ENCODE measurements around the gene B9D2.
"Not testable (repeated sequence)": the region's sequence is repeated elsewhere in the genome, so short reads cannot be mapped to it uniquely, and the experiment has no call there.

Gene B9D2

GRCh38 chr19:41354343-41354953 is 9.5 kb downstream of the B9D2 start:
- no peak for DNase-seq

GRCh38 chr19:41353466-41354342 is 10.2 kb downstream of the B9D2 start, which contains the start of gene TGFB1:
TSS of gene TGFB1 (minus strand) at chr19:41353922. CDS start at chr19:41353044, 878 bp downstream.
- DNase-seq = peak; percentile 94

DNA sequence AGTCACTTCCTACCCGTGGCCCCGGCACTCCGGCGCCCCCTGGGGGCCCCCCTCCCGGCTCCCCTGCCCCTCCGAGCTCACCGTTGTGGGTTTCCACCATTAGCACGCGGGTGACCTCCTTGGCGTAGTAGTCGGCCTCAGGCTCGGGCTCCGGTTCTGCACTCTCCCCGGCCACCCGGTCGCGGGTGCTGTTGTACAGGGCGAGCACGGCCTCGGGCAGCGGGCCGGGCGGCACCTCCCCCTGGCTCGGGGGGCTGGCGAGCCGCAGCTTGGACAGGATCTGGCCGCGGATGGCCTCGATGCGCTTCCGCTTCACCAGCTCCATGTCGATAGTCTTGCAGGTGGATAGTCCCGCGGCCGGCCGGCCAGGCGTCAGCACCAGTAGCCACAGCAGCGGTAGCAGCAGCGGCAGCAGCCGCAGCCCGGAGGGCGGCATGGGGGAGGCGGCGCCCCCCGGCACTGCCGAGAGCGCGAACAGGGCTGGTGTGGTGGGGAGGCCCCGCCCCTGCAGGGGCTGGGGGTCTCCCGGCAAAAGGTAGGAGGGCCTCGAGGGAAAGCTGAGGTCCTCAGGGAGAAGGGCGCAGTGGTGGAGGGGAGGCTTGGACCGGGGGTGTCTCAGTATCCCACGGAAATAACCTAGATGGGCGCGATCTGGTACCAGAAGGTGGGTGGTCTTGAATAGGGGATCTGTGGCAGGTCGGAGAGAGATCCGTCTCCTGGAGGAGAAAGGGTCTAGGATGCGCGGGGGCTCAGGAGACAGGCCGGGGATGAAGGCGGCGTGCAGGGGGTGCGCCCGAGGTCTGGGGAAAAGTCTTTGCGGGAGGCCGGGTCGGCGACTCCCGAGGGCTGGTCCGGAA is 11.1 kb downstream of the B9D2 start:
- DNase-seq = peak; percentile 69

DNA sequence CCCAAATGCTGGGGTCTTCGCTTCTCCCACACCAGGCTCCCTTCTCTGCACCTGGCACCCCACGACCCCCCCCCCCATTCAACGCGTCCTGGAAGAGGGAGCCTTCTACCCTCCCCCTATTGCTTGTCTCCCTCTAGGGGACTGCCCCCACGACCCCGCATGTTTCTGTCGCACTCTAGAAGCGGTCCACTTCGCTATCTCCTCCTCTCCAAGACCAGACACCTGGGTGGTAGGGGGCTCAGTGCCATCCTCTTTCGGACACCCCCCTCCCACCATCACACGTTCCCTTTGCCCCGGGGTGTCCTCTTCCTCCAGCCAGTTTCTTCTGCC is 11.7 kb downstream of the B9D2 start:
- DNase-seq = no peak

GRCh38 chr19:41351339-41352245 is 12.4 kb downstream of the B9D2 start:
- DNase-seq = peak; percentile 85

GRCh38 chr19:41350735-41351338 is 13.1 kb downstream of the B9D2 start:
- no peak for DNase-seq

DNA sequence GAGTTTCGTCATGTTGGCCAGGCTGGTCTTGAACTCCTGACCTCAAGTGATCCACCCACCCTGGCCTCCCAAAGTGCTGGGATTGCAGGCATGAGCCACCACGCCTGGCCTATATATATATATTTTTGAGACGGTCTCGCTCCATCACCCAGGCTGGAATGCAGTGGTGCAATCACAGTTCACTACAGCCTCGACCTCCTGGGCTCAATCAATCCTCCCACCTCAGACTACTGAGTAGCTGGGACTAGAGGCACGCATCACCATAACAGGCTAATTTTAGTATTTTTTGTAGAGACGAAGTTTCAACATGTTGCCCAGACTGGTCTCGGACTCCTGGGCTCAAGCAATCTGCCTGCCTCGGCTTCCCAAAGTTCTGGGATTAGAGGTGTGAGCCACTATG is 17.0 kb downstream of the B9D2 start:
- not testable (repeated sequence) for DNase-seq

- DNase-seq = no peak
Measured at GRCh38 chr19:41344162-41344561, 19.8 kb downstream of the B9D2 start.

- DNase-seq = no peak
Measured at GRCh38 chr19:41341669-41342490, 22.1 kb downstream of the B9D2 start.

GRCh38 chr19:41339936-41340335 is 24.0 kb downstream of the B9D2 start:
- no peak for DNase-seq

GRCh38 chr19:41335467-41335866 is 28.5 kb downstream of the B9D2 start:
- DNase-seq = no peak

DNA sequence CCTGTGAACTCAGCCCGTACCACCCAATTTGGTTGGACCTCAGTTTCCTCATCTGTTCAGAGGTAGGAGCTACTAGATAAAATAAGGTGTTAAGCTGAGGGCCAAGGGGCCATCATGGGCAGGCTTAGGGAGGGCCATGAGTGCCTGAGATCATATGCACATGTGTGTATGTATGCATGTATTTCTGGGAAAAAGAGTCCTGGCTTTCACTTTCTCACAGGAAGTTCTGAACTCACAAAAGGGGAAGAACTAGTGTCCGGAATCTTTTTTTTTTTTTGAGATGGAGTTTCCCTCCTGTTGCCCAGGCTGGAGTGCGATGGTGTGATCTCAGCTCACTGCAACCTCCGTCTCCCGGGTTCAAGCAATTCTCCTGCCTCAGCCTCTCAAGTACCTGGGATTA is 29.2 kb downstream of the B9D2 start:
- no peak for DNase-seq

GRCh38 chr19:41332468-41332867 is 31.5 kb downstream of the B9D2 start:
- DNase-seq = no peak

DNA sequence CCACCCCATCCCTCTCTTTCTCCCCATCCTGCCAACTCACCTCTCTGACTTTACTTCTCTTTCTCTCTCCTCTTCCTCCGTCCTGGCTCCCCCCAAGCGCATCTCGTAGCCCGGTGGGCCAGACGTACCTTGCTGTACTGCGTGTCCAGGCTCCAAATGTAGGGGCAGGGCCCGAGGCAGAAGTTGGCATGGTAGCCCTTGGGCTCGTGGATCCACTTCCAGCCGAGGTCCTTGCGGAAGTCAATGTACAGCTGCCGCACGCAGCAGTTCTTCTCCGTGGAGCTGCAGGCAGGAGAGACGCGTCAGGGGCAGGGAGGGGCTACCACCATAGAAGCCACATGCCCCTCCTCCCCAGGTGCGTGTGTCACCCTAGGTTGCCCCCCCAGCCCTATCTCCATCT is 31.9 kb downstream of the B9D2 start:
- no peak for DNase-seq

DNA sequence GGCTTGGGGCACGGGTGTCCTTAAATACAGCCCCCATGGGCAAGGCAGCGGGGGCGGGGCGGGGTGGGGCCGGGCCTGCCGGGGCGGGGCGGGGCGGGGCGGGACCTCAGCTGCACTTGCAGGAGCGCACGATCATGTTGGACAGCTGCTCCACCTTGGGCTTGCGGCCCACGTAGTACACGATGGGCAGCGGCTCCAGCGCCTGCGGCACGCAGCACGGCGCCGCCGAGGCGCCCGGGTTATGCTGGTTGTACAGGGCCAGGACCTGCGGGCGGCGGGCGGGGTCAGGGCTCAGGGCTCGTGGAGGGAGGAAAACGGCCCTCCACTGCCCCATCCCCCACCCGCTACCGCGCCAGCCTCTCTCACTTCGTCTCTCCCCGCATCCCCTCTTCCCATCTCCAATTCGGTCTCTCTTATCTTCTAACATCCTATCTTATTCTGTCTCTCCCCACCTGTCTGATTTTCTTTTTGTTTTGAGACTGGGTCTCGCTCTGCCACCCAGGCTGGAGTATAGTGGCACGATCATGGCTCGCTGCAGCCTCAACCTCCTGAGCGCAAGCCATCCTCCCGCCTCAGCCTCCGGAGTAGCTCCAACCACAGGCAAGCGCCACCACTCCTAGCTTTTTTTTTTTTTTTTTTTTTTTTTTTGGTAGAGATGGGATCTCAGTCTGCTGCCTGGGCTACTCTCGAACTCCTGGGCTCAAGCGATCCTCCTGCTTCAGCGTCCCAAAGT is 32.8 kb downstream of the B9D2 start:
- DNase-seq = no peak

DNA sequence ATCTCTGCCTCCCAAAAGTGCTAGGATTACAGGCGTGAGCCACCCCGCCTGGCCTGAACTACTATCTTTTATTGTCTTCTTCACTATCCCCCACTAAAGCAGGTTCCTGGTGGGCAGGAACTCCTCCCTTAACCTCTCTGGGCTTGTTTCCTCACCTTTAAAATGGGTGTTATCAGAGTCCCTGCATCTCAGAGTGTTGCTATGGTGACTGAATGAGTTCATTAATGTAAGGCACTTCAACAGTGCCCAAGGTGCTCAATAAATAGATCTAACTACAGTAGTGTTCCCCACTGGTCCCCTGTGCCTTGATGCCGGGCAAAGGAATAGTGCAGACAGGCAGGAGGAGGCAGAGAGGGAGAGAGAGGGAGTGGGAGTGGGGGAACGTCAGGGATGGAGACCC is 33.5 kb downstream of the B9D2 start:
- DNase-seq = no peak

GRCh38 chr19:41328842-41329225 is 35.1 kb downstream of the B9D2 start:
- no peak for DNase-seq

GRCh38 chr19:41328157-41328841 is 35.6 kb downstream of the B9D2 start:
- no peak for DNase-seq

GRCh38 chr19:41327576-41328156 is 36.3 kb downstream of the B9D2 start:
- DNase-seq = peak; percentile 91
